Ishikawa (cell line): ENCODE data around the gene MUSTN1.

ENCODE experiments used
- CEBPB ChIP-seq: IDR thresholded peaks from 2 replicates; pipeline ENCODE4 v1.6.1; 2012
- CREB1 ChIP-seq: IDR thresholded peaks from 2 replicates; pipeline ENCODE4 v1.6.1; 2012; ENCODE audit warnings: low read depth
- EGR1 ChIP-seq: IDR thresholded peaks from 2 replicates; pipeline ENCODE4 v1.6.1; 2012
- EP300 ChIP-seq: IDR thresholded peaks from 2 replicates; pipeline ENCODE4 v1.6.1; 2012; ENCODE audit warnings: borderline replicate concordance
- FOXM1 ChIP-seq: IDR thresholded peaks from 2 replicates; pipeline ENCODE4 v1.6.1; 2012; ENCODE audit warnings: low read depth, borderline replicate concordance
- NFIC ChIP-seq: IDR thresholded peaks from 2 replicates; pipeline ENCODE4 v1.6.1; 2012
- RAD21 ChIP-seq: IDR thresholded peaks from 2 replicates; pipeline ENCODE4 v1.6.1; 2012; ENCODE audit warnings: low read depth
- REST ChIP-seq: IDR thresholded peaks from 2 replicates; pipeline ENCODE4 v1.6.1; 2012; ENCODE audit warnings: low read depth, mild to moderate bottlenecking
- TAF1 ChIP-seq: IDR thresholded peaks from 2 replicates; pipeline ENCODE4 v1.6.1; 2012; ENCODE audit warnings: low read depth, mild to moderate bottlenecking
- TCF12 ChIP-seq: IDR thresholded peaks from 2 replicates; pipeline ENCODE4 v1.6.1; 2012; ENCODE audit warnings: low read depth
- TEAD4 ChIP-seq: IDR thresholded peaks from 2 replicates; pipeline ENCODE4 v1.6.1; 2012
- USF1 ChIP-seq: IDR thresholded peaks from 2 replicates; pipeline ENCODE4 v1.6.1; 2012
- YY1 ChIP-seq: IDR thresholded peaks from 2 replicates; pipeline ENCODE4 v1.6.1; 2012; ENCODE audit warnings: low read depth
- ZBTB7A ChIP-seq: IDR thresholded peaks from 2 replicates; pipeline ENCODE4 v1.6.1; 2012; ENCODE audit warnings: low read depth
- TF ChIP-seq, protein P1 (sequence below): IDR thresholded peaks from 2 replicates; pipeline ENCODE4 v1.6.1; 2012

Gene MUSTN1

GRCh38 chr3:52874160-52874701, 39.4 kb upstream of the MUSTN1 start:
- TF ChIP-seq, protein P1, sequence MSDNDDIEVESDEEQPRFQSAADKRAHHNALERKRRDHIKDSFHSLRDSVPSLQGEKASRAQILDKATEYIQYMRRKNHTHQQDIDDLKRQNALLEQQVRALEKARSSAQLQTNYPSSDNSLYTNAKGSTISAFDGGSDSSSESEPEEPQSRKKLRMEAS: no peak
- no peak for TF ChIP-seq CEBPB
- no peak for TF ChIP-seq CREB1
- TF ChIP-seq RAD21: no peak
- no peak for TF ChIP-seq EGR1
- TF ChIP-seq FOXM1: no peak
- no peak for TF ChIP-seq TCF12
- TF ChIP-seq TEAD4: no peak
- TF ChIP-seq USF1: no peak

- TF ChIP-seq TCF12 (no peak), RAD21 (no peak), ZBTB7A (no peak), EP300 (no peak), USF1 (no peak), REST (no peak), CEBPB (no peak), FOXM1 (no peak), EGR1 (no peak), CREB1 (no peak), TAF1 (no peak), YY1 (no peak)
- TF ChIP-seq, protein P1: no peak
Measured at GRCh38 chr3:52873433-52874159, 38.8 kb upstream of the MUSTN1 start.

GRCh38 chr3:52872245-52872644, 37.4 kb upstream of the MUSTN1 start:
- TF ChIP-seq YY1 (no peak), EGR1 (no peak), USF1 (no peak), CEBPB (no peak), EP300 (no peak), TEAD4 (no peak), REST (no peak), FOXM1 (no peak), RAD21 (no peak), TCF12 (no peak)
- TF ChIP-seq, protein P1: no peak

DNA sequence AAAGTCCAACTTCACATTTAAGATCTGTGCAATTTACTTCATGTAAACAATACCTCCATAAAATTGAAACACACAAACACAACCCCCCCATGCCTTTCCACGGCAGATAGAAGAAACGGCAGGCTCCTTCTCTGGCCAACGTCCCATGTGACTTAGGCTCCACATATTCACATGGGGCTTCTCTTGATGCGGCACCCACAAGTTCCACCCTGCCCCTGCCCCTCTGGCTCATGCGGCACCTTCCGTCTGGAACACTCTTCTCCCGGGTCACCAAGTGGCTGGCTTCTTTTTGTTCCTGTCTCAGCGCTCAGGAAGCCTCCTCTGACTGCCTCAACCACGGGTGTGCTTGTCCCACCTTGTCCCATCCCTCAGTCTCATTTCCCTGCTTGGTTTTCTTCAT, 36.9 kb upstream of the MUSTN1 start:
- TF ChIP-seq EGR1 (no peak), ZBTB7A (no peak), CEBPB (no peak), EP300 (no peak), RAD21 (no peak), YY1 (no peak), TAF1 (no peak), FOXM1 (no peak), CREB1 (no peak), TEAD4 (no peak), USF1 (no peak), NFIC (no peak), TCF12 (no peak)
- TF ChIP-seq, protein P1: no peak
